Liver (tissue), 9 donors: ENCODE results near the gene SFMBT2. TPM values are rescaled to one million over a fixed set of nuclear protein-coding genes. Genes with fewer than 3 reads are reported as not detected.

Source experiments
- DNase-seq: peaks from one replicate; pipeline ENCODE4 v3.0.0-alpha.2; 2017; ENCODE audit warnings: low spot score
- H3K27ac ChIP-seq, 2 donors: one replicate each; pipeline ENCODE4 v1.7.0; 2013; ENCODE audit warnings: inconsistent platforms in 2 of 2, low read length in 2 of 2, control low read depth in 1 of 2, low read depth in 1 of 2, mild to moderate bottlenecking in 1 of 2
- H3K27me3 ChIP-seq, 4 donors: one replicate each; pipeline versions ENCODE4 v1.6.1 to v1.7.0; 2013; ENCODE audit warnings: low read length in 3 of 4, inconsistent platforms in 1 of 4, mild to moderate bottlenecking in 1 of 4, moderate library complexity in 1 of 4; ENCODE audit not compliant: control insufficient read depth in 4 of 4, insufficient read depth in 4 of 4
- H3K36me3 ChIP-seq, 4 donors: one replicate each; pipeline versions ENCODE4 v1.6.1 to v1.7.0; 2013; ENCODE audit warnings: low read length in 3 of 4, mild to moderate bottlenecking in 3 of 4, low read depth in 1 of 4, moderate library complexity in 1 of 4; ENCODE audit not compliant: control insufficient read depth in 4 of 4, insufficient read depth in 3 of 4
- H3K4me1 ChIP-seq, 4 donors: one replicate each; pipeline versions ENCODE4 v1.6.1 to v1.7.0; 2013; ENCODE audit warnings: low read length in 3 of 4, mild to moderate bottlenecking in 3 of 4, moderate library complexity in 1 of 4; ENCODE audit not compliant: control insufficient read depth in 4 of 4, insufficient read depth in 4 of 4
- H3K4me3 ChIP-seq, 3 donors: one replicate each; pipeline versions ENCODE4 v1.6.1 to v1.7.0; 2013; ENCODE audit warnings: low read length in 3 of 3, control low read depth in 1 of 3, low read depth in 1 of 3, mild to moderate bottlenecking in 1 of 3
- H3K9ac ChIP-seq, 2 donors: one replicate each; pipeline ENCODE4 v1.7.0; 2013; ENCODE audit warnings: low read length in 2 of 2, mild to moderate bottlenecking in 2 of 2, moderate library complexity in 2 of 2, control low read depth in 1 of 2, low read depth in 1 of 2
- H3K9me3 ChIP-seq, 4 donors: one replicate each; pipeline versions ENCODE4 v1.6.1 to v1.7.0; 2013; ENCODE audit warnings: low read length in 3 of 4; ENCODE audit not compliant: control insufficient read depth in 4 of 4
- ATF3 ChIP-seq: IDR thresholded peaks from 2 replicates; pipeline ENCODE4 v1.6.1; 2016; ENCODE audit warnings: antibody characterized with exemption
- CTCF ChIP-seq: fragments of 150-350 bp; IDR thresholded peaks from 2 replicates; pipeline ENCODE4 v1.5.1; 2017; ENCODE audit warnings: improper control_type of control experiment, low read depth, low read length; ENCODE audit not compliant: missing input control
- EGR1 ChIP-seq, 2 donors: IDR thresholded peaks; 2 replicates each; pipeline ENCODE4 v1.6.1; 2016 to 2018; ENCODE audit warnings: antibody characterized with exemption in 2 of 2, low read depth in 2 of 2
- FOXA1 ChIP-seq: IDR thresholded peaks from 2 replicates; pipeline ENCODE4 v1.6.1; 2016; ENCODE audit warnings: antibody characterized with exemption
- GABPA ChIP-seq, 2 donors: IDR thresholded peaks in 1 of 2; conservative IDR thresholded peaks in 1 of 2; 2 replicates each; pipeline ENCODE4 v1.6.1; 2016; ENCODE audit warnings: antibody characterized with exemption in 2 of 2, mild to moderate bottlenecking in 1 of 2, moderate library complexity in 1 of 2
- HNF4A ChIP-seq, 2 donors: conservative IDR thresholded peaks; 2 replicates each; pipeline ENCODE4 v1.6.1; 2016; ENCODE audit warnings: antibody characterized with exemption in 2 of 2, mild to moderate bottlenecking in 2 of 2
- HNF4G ChIP-seq: IDR thresholded peaks from 2 replicates; pipeline ENCODE4 v1.6.1; 2016; ENCODE audit warnings: antibody characterized with exemption
- JUND ChIP-seq, 2 donors: IDR thresholded peaks; 2 replicates each; pipeline ENCODE4 v1.6.1; 2016; ENCODE audit warnings: antibody characterized with exemption in 2 of 2
- MAX ChIP-seq: IDR thresholded peaks from 2 replicates; pipeline ENCODE4 v1.6.1; 2016; ENCODE audit warnings: antibody characterized with exemption
- NR2F2 ChIP-seq: IDR thresholded peaks from 2 replicates; pipeline ENCODE4 v1.6.1; 2016; ENCODE audit warnings: antibody characterized with exemption
- RAD21 ChIP-seq, 2 donors: IDR thresholded peaks; 2 replicates each; pipeline ENCODE4 v1.6.1; 2016; ENCODE audit warnings: antibody characterized with exemption in 2 of 2, mild to moderate bottlenecking in 2 of 2
- REST ChIP-seq: IDR thresholded peaks from 2 replicates; pipeline ENCODE4 v1.6.1; 2016; ENCODE audit warnings: antibody characterized with exemption, mild to moderate bottlenecking
- RXRA ChIP-seq, 2 donors: IDR thresholded peaks; 2 replicates each; pipeline ENCODE4 v1.6.1; 2017 to 2018; ENCODE audit warnings: antibody characterized with exemption in 2 of 2, mild to moderate bottlenecking in 1 of 2
- SP1 ChIP-seq: IDR thresholded peaks from 2 replicates; pipeline ENCODE4 v1.6.1; 2018; ENCODE audit warnings: antibody characterized with exemption, mild to moderate bottlenecking
- TAF1 ChIP-seq: conservative IDR thresholded peaks from 2 replicates; pipeline ENCODE4 v1.6.1; 2016; ENCODE audit warnings: antibody characterized with exemption, mild to moderate bottlenecking
- YY1 ChIP-seq: IDR thresholded peaks from 2 replicates; pipeline ENCODE4 v1.6.1; 2016; ENCODE audit warnings: antibody characterized with exemption, mild to moderate bottlenecking
- ZBTB33 ChIP-seq: IDR thresholded peaks from 2 replicates; pipeline ENCODE4 v1.6.1; 2016; ENCODE audit warnings: antibody characterized with exemption
- WGBS: extraction: QIAGEN DNeasy Blood & Tissue Kit; methylation state at CpG from one replicate; pipeline ENCODE4 v1.1.7; 2013; 5-methylcytosine and 5-hydroxymethylcytosine counted together
- polyA plus RNA-seq, 2 donors: library from polyadenylated mRNA; stranded (reverse) in 1 of 2; unstranded in 1 of 2; fragments of 200-250 nt in 1 of 2; fragments of >200 nt in 1 of 2; fragmentation: Nextera tagmentation in 1 of 2; extraction: Ambion mirVana in 1 of 2; gene quantifications; one replicate each; pipeline versions ENCODE4 v1.2.1 to v1.2.3, GENCODE V29; 2013 to 2015
- total RNA-seq, 2 donors: library from RNA; depleted of rRNA; stranded (reverse); fragments of >200 nt; gene quantifications; one replicate each; pipeline ENCODE4 v1.2.3, GENCODE V29; 2014
- donor health status: healthy.
- donor health status: healthy.
- donor health status: healthy.
- donor health status: healthy.
- donor health status: healthy.

The SFMBT2 gene
- total and polyA plus RNA-seq, 4 donors, result 0.46 to 2.8 (median 1.5) TPM

GRCh38 chr10:7333961-7334641 is 76.7 kb downstream of the SFMBT2 start:
- no peaks in the 10 kb centered on the region for H3K27me3 ChIP-seq
- TF ChIP-seq MAX (no peak), ATF3 (no peak), RXRA (IDR thresholded peaks at IDR 0.05) (peak; percentile 55 to 56), ZBTB33 (no peak), HNF4G (no peak), NR2F2 (peak; percentile 26), GABPA (IDR thresholded peaks at IDR 0.05 in 1 of 2, conservative IDR thresholded peaks at IDR 0.05 in 1 of 2) (peak; percentile 41 to 69), REST (no peak), EGR1 (IDR thresholded peaks at IDR 0.05; ENCODE audit: low read depth in 2 of 2) (no peak), SP1 (no peak), CTCF (no peak), RAD21 (IDR thresholded peaks at IDR 0.05) (peak in 1 of 2 donors; percentile 21)
- H3K4me1 ChIP-seq, result no peaks in the 10 kb centered on the region
- peak overlapping the region; percentile 36 to 69 for H3K27ac ChIP-seq
- no peaks in the 10 kb centered on the region for H3K36me3 ChIP-seq
- no peak overlapping the region for H3K4me3 ChIP-seq
- peak overlapping the region in 1 of 2 donors; percentile 19 for H3K9ac ChIP-seq
- H3K9me3 ChIP-seq, result peaks cover 0 to 1% (median 0%) of the 10 kb centered on the region in 4 donors
- DNase-seq, result no peak
- 81% methylated on average over 21 of the region's 21 CpGs for WGBS

- no peaks in the 10 kb centered on the region for H3K27me3 ChIP-seq
- 91% methylated on average over 11 of the region's 11 CpGs for WGBS
- DNase-seq, result no peak
- H3K36me3 ChIP-seq, result no peaks in the 10 kb centered on the region
- H3K9ac ChIP-seq, result no peak overlapping the region
- no peaks in the 10 kb centered on the region for H3K4me1 ChIP-seq
- peaks cover 0 to 5% (median 3%) of the 10 kb centered on the region in 4 donors for H3K9me3 ChIP-seq
- H3K27ac ChIP-seq, result no peak overlapping the region
- H3K4me3 ChIP-seq, result no peak overlapping the region
- TF ChIP-seq ATF3, result no peak
- no peak for TF ChIP-seq CTCF
- TF ChIP-seq FOXA1, result no peak
- TF ChIP-seq MAX, result no peak
- no peak for TF ChIP-seq NR2F2
- no peak for TF ChIP-seq JUND (IDR thresholded peaks at IDR 0.05)
- TF ChIP-seq RXRA (IDR thresholded peaks at IDR 0.05), result no peak
- no peak for TF ChIP-seq HNF4G
- TF ChIP-seq ZBTB33, result no peak
- no peak for TF ChIP-seq RAD21 (IDR thresholded peaks at IDR 0.05)
- TF ChIP-seq YY1, result no peak
- TF ChIP-seq HNF4A (conservative IDR thresholded peaks at IDR 0.05), result no peak
- no peak for TF ChIP-seq EGR1 (IDR thresholded peaks at IDR 0.05; ENCODE audit: low read depth in 2 of 2)
- TF ChIP-seq TAF1, result no peak
- no peak for TF ChIP-seq GABPA (IDR thresholded peaks at IDR 0.05 in 1 of 2, conservative IDR thresholded peaks at IDR 0.05 in 1 of 2)
These were observed 81.6 kb downstream of the SFMBT2 start for GRCh38 chr10:7329219-7329618.
